GM19455 (cell line): ENCODE measurements around the gene AMFR.

Experiments used
- ATAC-seq: cut with Tn5 transposase; IDR thresholded peaks from one replicate; pipeline ENCODE4 v1.9.1; 2021; ENCODE audit not compliant: unreplicated experiment

Gene AMFR

DNA sequence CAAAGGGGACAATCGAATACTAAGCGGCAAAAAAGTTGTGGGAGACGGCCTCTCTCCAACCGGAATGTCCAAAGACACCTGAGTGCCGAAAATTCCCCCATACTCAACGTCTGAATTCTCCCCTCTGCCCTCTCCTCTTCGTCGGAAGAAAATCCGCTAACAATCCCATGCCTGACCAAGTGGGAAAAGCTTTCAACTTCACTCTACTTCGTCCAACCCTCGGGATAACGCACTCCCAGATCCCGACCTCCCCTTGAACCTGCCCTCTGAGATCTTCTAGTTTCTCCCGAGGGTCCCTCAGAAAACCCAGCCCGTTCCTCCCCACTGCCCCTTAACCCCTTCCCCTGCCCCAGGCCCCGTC, 961 bp downstream of the AMFR start:
- ATAC-seq = no peak

DNA sequence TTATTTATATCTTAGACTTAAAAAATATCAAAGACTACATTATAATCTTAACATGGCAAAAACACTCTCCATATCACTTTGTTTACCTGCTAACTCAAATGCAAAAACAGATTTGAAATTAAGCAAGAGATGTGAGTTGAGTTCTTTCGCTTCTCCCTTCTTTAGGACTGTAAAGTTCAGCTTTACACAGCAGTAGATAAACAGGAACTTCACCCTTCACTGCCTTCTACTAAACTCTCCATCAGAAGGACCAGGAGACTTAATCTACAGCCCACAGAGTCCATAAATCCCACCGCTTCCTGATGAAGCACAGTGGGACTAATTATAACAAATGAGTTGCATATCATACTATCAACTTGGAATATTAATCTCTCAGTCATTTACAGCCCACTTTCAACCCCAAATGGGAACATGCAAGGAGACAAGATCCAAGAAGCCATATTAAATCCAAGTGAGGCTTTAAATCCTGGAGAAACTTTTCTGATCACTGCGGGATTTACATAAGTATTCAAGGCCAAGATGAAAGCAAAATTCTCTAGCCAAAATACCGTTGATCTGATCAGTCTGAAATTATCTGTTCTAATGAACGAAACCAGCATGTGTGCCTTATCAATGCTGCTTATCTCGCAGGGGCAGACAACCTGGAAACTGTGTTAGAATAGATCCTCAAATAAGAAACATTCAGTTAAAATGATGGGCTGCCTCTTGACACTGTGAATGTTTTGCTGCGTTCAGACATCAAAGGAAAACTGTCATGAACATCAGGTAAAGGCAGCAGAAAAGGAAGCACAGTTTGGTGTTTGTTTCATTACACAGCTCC, 1.6 kb downstream of the AMFR start:
- no peak for ATAC-seq

DNA sequence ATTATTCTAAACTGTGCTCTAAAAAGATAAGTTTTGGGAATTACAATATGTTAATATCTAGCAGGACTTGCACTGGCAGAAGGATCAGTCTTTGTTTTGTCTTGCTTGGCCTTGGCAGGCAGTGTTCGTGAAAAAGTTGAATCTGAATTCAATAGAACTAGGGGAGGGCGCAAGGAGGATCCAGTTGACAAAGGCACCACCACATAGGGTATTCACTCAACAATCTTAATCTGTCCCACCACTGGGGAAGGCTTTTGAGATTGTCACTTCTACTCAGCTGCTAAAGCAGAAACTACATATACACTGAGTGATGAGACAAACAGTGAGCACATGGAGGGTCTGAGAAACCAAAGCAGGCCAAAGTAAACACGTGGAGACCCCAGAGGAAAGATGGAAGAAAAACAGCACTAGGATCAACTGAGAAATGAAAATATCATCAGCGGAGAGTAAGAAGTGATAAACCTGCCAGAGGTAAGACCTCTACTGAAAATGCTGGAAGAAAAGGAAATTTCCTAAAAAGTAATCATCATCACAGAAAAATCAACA, 2.4 kb downstream of the AMFR start:
- no peak for ATAC-seq

DNA sequence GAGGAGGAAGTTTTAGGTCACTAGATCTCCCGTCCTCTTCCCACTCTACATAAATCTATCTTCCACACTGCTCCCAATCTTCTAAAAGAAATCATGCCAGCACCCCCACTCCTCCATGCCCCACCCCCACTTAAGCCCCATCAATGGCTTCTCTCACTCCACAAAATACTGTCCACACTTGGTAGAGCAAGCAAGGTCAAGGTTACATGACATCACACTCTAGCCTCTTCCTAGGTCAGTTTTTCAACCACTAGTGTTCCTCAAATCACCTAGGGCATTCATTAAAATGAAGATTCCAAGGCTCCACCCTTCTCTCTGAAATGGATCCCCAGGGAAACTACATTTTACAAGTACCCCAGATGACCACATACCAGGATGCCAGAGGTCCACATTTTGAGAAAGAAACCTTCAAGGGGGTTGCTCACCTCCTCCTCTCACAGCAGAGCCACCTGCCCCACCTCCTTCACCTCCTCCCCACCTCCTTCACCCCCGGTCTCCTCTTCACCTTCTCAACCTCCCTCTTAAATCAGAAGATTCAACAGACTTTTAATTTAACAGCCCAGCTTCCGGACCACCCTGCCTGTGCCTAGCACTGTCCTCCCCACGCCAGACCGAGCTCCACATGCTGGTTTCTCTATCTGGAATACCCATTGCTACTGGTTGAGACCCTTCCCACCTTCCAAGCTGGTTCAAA, 3.2 kb downstream of the AMFR start:
- no peak for ATAC-seq

DNA sequence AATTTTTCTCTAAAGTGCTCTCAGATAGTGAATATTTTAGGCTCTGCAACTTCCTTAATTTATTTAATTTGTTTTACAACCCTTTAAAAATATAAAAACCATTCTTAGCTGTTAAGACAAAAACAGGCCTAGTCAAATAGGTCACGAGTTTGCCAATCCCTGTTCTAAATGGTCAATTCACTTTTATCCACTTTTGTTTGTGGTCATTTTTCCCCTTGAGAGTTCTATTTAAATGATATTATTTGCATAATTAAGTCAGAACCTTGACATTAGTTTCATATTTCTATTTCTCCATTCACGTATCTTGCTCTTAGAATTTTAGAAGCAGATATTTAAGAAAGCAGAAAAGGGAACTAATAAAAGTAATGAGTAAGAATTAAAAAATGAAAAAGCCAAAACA, 4.0 kb downstream of the AMFR start:
- no peak for ATAC-seq

DNA sequence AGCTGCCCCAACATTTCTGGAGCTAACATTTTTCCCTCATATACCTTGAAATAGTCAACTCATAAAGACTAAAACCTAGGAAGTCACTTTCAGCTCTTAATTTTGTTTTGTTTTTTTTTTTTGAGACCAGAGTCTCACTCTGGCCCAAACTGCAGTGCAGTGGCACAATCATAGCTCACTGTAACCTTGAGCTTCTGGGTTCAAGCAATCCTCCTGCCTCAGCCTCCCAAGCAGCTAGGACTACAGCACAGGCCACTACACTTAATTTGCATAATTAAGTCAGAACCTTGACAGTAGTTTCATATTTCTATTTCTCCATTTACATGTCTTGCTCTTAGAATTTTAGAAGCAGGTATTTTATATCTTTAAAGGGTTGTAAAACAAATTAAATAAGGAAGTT, 4.7 kb downstream of the AMFR start:
- ATAC-seq = no peak

DNA sequence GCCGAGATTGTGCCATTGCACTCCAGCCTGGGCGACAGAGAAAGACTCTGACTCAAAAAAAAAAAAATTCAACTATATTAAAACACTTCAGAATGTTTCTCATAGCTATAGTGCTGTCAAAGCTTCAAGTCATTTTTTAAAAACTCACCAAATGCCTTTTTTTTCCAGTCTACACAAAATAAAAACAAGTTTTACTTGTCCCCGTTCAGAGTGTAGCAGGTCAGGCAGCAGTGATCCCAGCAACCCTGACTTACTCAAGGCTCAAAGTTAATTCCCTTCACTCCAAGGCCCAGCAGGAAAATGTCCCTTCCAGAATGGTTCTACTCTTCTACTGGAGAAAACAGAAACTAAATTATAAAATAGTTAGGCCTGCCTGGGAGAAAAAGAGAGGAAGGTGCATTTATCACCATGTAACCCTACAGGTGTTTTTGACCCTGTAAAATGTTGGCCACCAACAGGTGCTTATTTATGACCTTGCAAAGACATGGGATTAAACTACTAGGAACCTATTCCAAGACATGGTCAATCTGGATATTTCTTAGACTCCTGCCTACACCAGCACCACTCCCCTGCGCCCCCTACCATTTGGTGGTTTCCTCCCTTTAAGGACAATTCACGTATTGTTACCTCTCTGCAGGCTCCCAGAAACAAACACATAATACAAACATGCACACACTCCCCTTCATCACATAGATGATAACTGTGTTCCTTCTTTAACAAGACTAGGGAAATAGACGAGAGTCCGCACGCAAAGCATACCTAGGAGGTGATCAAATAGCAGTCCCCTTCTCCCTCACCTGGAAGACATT, 5.4 kb downstream of the AMFR start:
- ATAC-seq = no peak

DNA sequence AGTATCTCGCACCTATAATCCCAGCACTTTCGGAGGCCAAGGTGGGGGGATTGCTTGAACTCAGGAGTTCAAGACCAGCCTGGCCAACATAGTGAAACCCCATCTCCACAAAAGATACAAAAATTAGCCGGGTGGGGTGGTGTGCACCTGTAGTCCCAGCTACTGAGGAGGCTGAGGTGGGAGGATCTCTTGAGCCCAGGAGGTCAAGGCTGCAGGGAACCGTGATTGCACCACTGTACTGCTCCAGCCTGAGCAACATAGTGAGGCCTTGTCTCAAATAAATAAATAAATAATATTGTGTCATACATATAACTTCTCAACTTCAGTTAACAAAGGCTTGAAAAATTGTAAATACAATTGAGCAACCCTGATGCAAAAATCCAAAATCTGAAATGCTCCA, 8.2 kb downstream of the AMFR start:
- no peak for ATAC-seq

DNA sequence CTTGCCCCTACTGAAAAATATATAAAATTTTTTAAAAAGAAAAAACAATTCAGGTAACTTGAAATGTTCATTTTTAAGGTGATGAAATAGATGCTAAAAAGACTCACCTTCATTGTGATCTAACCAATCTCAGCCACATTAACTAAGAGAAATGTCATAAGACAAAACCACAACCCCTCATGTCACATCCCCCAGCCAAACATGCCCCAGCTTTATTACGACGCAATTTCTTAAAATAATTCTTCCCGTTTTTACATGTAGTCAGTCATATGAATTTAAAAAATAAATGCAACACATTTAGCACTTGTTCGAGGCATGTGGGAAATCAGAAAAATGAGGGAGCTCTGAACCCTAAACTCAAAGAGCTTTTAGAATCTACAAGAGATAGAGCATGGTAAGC, 9.5 kb downstream of the AMFR start:
- ATAC-seq = no peak

DNA sequence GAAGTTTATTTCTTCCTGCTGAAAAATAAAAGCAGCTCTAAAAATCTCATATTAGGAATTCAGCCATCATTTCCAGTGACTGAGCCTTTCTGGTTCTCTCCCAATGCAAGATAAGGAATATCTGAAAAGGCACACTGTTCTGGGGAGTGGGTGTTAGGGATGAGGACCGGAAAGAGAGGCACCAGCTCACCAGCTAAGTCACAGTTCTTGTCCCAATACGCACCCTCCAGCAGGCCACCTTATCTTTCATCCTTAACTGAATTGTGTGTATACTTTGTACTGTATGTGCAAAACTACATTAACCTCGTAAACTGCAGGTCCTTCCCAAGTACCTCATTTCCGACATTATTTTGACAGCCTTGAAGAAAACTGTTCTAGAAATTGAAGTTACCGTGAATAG, 11.0 kb downstream of the AMFR start:
- ATAC-seq = no peak

DNA sequence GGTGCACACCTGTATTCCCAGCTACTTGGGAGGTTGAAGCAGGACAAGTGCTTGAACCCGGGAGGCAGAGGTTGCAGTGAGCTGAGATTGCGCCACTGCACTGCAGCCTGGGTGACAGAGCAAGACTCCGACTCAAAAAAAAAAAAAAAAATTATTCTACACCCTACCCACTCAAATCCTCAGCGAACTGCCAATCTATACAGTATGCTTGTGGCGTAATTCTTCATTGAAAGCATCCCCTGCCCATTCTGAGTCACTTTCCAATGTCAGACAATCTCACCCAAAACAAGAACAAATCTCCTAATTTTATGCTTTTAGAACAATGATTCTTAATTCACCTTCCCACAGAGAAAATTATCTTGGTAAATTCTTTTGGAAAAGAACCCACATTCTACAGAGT, 12.0 kb downstream of the AMFR start:
- ATAC-seq = no peak

DNA sequence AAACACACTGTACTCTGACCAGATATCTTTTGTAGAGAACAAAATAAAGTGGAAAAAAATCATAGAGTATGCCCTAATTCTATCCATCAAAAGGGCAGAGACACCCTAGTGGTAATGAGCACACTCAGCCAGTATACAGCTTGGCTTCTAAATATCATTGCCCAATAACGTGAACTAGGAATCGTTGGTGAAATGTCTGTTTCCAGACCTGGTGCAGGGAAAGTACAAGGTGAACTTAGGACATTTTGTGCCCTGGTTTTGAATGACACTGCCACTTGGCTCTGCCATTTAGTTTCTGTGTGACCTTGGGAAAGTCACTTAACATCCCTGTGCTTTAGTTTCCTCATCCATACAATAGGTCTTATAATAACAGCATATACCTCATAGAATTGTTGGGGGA, 13.7 kb downstream of the AMFR start:
- no peak for ATAC-seq

DNA sequence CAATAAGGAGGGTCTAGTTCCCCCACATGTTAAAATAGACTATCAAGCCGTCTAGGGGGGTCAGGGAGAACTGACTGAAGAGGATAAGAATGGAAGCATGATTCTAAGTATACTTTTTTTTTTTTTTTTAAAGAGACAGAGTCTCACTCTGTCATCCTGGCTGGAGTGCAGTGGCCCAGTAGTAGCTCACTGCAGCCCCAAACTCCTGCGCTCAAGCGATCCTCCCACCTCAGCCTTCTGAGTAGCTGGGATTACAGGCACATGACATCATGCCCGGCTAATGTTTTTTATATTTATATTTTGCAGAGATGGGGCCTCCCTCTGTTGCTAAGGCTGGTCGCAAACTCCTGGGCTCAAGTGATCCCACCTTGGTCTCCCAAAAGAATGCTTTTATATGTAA, 14.2 kb downstream of the AMFR start:
- ATAC-seq = no peak

DNA sequence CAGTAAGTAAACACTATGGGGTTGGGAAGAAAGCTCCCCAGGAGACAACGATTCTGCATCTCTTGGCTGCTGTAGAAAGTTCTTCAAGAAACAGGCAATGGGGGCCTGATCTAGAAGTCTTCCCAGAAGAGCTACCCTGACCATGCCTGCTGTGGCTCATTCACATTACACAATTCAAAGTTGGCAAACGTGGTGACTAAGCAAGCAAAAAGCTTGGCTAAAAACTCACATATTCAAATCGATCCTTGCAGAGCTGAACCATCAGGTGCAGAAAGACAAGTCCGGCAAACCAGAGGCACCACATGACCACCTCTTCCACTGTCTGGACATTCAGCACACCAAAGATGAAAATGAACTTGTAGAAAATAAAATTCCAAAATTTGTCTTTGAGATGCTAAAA, 16.1 kb downstream of the AMFR start:
- no peak for ATAC-seq

DNA sequence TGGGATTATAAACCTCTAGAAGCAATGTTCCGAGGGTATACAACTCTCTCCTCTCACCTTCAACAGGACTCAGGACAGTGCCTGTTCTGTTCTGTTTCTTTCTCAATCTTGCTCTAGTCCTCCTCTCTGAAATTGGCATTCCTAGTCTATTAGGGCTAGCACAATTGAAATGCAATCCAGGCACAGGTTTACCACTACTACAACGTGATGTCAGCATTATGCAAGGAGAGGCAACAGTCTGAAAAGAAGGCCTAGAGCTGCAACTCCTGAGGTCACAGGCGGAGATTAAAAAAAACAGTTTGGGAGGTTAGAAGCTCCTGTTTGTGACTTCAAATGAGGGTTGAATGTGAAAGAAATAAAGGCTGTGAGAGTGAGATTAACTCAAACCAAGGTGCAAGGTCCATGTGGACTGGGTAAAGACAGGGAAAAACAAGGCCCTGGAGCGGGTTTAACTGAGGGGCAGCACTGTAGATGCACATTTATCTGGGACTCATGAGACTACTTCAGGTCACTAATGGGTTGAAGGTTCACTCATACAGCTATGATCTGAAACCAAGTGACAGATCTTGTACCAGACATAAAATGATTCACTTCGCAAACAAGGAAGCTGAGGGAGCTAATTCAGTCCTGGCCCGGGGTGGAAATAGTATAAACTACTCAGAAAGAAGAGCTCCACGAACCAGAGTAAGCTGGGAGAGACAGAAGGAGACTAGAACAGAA, 16.8 kb downstream of the AMFR start:
- no peak for ATAC-seq

DNA sequence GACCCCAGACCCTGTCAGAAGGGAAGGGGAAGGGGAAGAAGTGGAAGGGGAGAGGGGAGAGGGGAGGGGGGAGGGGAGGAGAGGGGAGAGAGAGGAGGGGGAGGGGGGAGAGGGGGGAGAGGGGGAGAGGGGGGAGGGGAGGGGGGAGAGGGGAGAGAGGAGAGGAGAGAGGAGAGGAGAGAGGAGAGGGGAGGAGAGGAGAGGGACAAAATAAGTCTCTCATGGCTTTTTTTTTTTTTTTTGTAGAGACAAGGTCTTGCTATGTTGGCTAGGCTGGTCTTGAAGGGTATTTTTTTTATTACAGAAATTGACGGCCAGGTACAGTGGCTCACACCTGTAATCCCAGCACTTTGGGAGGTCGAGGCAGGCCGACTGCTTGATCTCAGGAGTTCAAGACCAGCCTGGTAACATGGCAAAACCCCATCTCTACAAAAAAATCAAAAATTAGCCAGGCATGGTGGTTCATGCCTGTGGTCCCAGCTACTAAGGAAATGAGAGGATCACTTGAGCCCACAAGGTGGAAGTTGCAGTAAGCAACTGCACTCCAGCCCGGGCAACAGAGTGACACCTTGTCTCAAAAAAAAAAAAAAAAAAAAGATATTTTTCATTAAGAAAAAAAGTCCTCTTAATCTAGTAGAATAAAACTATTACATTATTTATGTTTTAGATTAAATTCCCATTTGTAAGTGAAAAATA, 19.2 kb downstream of the AMFR start:
- ATAC-seq = no peak

DNA sequence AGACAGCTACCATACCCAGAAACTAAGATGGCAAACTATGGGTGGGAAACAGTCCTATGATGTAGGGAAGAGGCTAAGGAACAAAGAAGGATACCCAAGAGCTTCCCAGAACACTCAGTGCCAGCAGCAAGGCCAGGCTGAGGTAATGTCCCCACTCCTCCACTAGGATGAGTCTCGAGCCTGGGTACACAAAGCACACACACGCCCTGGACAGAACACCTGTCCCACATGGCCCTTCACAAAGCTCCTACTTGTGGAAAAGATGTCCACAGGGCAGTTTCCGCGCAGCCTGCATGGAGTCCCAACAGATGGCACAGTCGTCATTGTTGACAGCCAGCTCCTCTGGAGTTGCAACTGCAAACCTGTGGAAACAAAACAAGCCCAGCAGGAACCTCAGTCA, 23.9 kb downstream of the AMFR start:
- ATAC-seq = no peak

DNA sequence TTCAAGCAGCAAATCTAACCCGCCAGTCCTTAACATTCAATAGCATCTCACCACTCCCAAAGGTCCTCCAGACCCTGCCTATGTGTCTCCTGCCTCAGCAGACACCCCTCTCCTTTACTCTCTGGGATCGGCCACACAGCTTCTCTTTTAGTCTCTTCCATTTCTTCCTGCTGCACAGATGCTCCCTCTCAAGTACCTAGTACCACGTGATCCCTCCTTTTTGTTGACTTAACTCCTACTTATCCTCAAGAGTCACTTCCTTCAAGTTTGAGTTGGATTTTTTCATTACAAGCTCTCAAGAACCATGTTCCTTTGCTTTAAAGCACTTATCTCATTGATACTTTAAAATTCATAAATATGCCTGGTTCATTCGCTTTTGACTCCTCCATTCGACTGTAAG, 24.9 kb downstream of the AMFR start:
- ATAC-seq = no peak

DNA sequence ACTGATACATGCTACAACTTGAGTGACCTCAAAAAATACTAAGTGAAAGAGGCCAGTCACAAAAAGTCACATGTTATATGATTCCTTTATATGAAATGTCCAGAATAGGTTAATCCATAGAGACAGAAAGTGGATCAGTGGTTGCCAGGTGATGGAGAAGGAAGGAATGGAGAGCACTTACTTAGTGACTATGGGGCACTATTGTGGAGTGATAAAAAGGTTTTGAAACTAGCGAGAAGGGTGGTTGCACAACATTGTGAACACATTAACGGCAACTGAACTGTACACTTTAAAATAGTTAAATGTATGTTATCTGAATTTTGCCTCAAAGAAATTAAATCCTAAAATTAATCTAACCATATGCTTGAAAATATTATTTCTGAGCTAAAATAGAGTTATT, 25.9 kb downstream of the AMFR start:
- no peak for ATAC-seq

DNA sequence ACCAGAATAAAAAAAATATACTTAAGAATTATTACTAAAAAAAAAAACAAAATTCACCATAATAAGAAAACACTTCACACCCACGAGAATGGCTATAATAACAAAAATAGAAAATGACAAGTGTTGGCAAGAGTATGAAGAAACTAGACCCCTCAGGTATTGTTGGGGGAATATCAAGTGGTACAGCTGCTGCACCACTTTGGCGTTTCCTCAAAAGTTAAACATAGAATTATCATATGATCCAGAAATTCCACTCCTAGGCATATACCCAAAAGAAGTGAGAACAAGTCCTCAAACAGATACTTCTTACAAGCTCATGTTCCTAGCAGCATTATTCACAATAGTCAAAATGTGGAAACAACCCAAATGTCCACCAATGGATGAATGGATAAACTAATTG, 26.3 kb downstream of the AMFR start:
- no peak for ATAC-seq
